Neural progenitor cell (in vitro differentiated cells): Measurements from ENCODE around the gene C16orf87. TPM values are rescaled to one million over a fixed set of nuclear protein-coding genes. Genes with fewer than 3 reads are reported as not detected.

ENCODE experiments used
- DNase-seq: peaks from one replicate; pipeline ENCODE4 v3.0.0-alpha.2; 2016; ENCODE audit warnings: low spot score
- H2AFZ ChIP-seq: fragments of 200-600 bp; sonication (generic); replicated peaks from 2 replicates; pipeline ENCODE4 v1.6.1; 2016; ENCODE audit warnings: antibody characterized with exemption
- H3F3A ChIP-seq: fragments of 200-600 bp; sonication (generic); 2 replicates; pipeline ENCODE4 v1.6.1; 2016; ENCODE audit warnings: antibody characterized with exemption, low read depth
- H3K27ac ChIP-seq: fragments of 200-600 bp; sonication (generic); 2 replicates; pipeline ENCODE4 v1.5.1; 2016; ENCODE audit warnings: mild to moderate bottlenecking
- H3K27me3 ChIP-seq: fragments of 200-600 bp; sonication (generic); 2 replicates; pipeline ENCODE4 v1.6.1; 2016; ENCODE audit warnings: mild to moderate bottlenecking, moderate library complexity
- H3K36me3 ChIP-seq: fragments of 200-600 bp; sonication (generic); 2 replicates; pipeline ENCODE4 v1.5.1; 2016
- H3K4me1 ChIP-seq: fragments of 200-600 bp; sonication (generic); 2 replicates; pipeline ENCODE4 v1.6.1; 2016; ENCODE audit warnings: mixed run types
- H3K4me2 ChIP-seq: fragments of 200-600 bp; sonication (generic); 2 replicates; pipeline ENCODE4 v1.6.1; 2016
- H3K4me3 ChIP-seq: fragments of 200-600 bp; sonication (generic); 2 replicates; pipeline ENCODE4 v1.5.1; 2016
- H3K79me2 ChIP-seq: fragments of 200-600 bp; sonication (generic); 2 replicates; pipeline ENCODE4 v1.6.1; 2016; ENCODE audit warnings: low read depth
- H3K9ac ChIP-seq: fragments of 200-600 bp; sonication (generic); 2 replicates; pipeline ENCODE4 v1.6.1; 2016
- H3K9me3 ChIP-seq: fragments of 200-600 bp; sonication (generic); 2 replicates; pipeline ENCODE4 v1.5.1; 2016; ENCODE audit warnings: low read depth
- H4K20me1 ChIP-seq: fragments of 200-600 bp; sonication (generic); 2 replicates; pipeline ENCODE4 v1.6.1; 2016; ENCODE audit warnings: low read depth
- H3K27ac Mint-ChIP-seq: 3 replicates; pipeline ENCODE4 v1.8.0; 2021; ENCODE audit warnings: mixed read lengths
- H3K27me3 Mint-ChIP-seq: 2 replicates; pipeline ENCODE4 v1.8.0; 2022; ENCODE audit warnings: low read depth, mild to moderate bottlenecking, inconsistent platforms, moderate library complexity, mixed read lengths; ENCODE audit not compliant: insufficient read depth
- H3K36me3 Mint-ChIP-seq: 3 replicates; pipeline ENCODE4 v1.8.0; 2021; ENCODE audit warnings: mixed read lengths
- H3K4me1 Mint-ChIP-seq: 3 replicates; pipeline ENCODE4 v1.8.0; 2021; ENCODE audit warnings: mixed read lengths
- H3K4me3 Mint-ChIP-seq: 3 replicates; pipeline ENCODE4 v1.8.0; 2021; ENCODE audit warnings: mild to moderate bottlenecking, moderate library complexity, mixed read lengths
- H3K9me3 Mint-ChIP-seq: 3 replicates; pipeline ENCODE4 v1.8.0; 2020; ENCODE audit warnings: mixed read lengths
- EZH2 ChIP-seq: fragments of 200-600 bp; sonication (generic); IDR thresholded peaks from 2 replicates; pipeline ENCODE4 v1.6.1; 2017; ENCODE audit warnings: antibody characterized with exemption, mild to moderate bottlenecking, moderate library complexity
- EZH2phosphoT487 ChIP-seq: fragments of 200-600 bp; sonication (generic); IDR thresholded peaks from 2 replicates; pipeline ENCODE4 v1.6.1; 2017; ENCODE audit warnings: antibody characterized with exemption
- total RNA-seq: library from RNA; depleted of rRNA; stranded (reverse); fragments of >200 nt; gene quantifications from 2 replicates; pipeline ENCODE4 v1.2.3, GENCODE V29; 2015; ENCODE audit warnings: low replicate concordance
- TF ChIP-seq, protein P1 (sequence below): fragments of 200-600 bp; sonication (generic); IDR thresholded peaks from 2 replicates; pipeline ENCODE4 v1.5.1; 2017; ENCODE audit warnings: antibody characterized with exemption, mild to moderate bottlenecking

C16orf87 gene
- total RNA-seq, 1 donor from 2014 or later, result 66.7 TPM

DNA sequence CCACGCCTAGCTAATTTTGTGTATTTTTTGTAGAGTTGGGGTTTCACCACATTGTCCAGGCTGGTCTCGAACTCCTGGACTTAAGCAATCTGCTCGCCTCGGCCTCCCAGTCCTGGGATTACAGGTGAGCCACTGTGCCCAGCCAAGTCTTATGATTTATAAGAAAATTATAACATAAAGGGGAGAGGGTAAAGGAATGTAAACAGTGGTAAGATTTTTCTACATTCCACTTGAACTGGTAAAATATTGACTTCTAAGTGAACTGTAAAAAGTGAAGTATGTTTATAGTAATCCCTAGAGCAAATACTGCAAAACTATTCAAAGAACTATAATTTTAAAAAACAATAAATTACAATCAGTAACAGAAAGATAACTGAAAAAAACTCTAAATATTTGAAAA is 33.5 kb downstream of the C16orf87 start:
- Histone ChIP-seq H3K4me2 (no peak overlapping the region), H3K27me3 (no peaks in the 10 kb centered on the region), H3K36me3 (peaks cover 21% of the 10 kb centered on the region), H3K79me2 (no peaks in the 10 kb centered on the region), H3K27ac (no peak overlapping the region), H3K4me3 (no peak overlapping the region), H2AFZ (no peak overlapping the region), H3F3A (no peaks in the 10 kb centered on the region), H3K9ac (no peak overlapping the region), H3K4me1 (no peaks in the 10 kb centered on the region), H3K9me3 (peaks cover 12% of the 10 kb centered on the region), H4K20me1 (peaks cover 3% of the 10 kb centered on the region)
- Mint-ChIP-seq H3K9me3 (peaks cover 28% of the 10 kb centered on the region), H3K4me3 (no peak overlapping the region), H3K36me3 (peaks cover 32% of the 10 kb centered on the region), H3K4me1 (no peaks in the 10 kb centered on the region), H3K27me3 (no peaks in the 10 kb centered on the region), H3K27ac (no peak overlapping the region)
- TF ChIP-seq, protein P1, sequence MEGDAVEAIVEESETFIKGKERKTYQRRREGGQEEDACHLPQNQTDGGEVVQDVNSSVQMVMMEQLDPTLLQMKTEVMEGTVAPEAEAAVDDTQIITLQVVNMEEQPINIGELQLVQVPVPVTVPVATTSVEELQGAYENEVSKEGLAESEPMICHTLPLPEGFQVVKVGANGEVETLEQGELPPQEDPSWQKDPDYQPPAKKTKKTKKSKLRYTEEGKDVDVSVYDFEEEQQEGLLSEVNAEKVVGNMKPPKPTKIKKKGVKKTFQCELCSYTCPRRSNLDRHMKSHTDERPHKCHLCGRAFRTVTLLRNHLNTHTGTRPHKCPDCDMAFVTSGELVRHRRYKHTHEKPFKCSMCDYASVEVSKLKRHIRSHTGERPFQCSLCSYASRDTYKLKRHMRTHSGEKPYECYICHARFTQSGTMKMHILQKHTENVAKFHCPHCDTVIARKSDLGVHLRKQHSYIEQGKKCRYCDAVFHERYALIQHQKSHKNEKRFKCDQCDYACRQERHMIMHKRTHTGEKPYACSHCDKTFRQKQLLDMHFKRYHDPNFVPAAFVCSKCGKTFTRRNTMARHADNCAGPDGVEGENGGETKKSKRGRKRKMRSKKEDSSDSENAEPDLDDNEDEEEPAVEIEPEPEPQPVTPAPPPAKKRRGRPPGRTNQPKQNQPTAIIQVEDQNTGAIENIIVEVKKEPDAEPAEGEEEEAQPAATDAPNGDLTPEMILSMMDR, result no peak
- TF ChIP-seq EZH2phosphoT487, result no peak
- TF ChIP-seq EZH2, result no peak
- DNase-seq, result no peak

DNA sequence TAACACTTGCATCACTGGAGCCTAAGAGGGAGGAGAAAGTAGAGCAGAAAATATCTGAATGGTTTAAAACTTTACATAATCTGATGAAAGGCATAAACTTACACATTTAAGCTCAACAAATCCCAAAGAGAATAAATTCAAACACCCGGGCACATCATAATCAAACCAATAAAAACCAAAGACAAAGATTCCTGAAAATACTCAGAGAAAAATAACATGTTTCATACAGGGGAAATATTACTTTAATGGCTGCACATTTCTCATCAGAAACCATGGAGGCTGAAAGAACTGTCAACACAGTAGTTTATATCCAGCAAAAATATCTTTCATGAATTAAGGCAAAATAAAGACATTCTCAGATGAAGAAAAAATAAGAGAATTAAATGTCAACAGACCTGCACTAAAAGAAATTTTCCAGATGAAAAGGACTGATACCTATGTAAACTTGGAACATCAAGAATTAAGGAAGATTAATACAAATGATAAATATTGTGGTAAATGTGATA is 34.2 kb downstream of the C16orf87 start:
- no peak for DNase-seq
- H3K4me1 Mint-ChIP-seq, result no peaks in the 10 kb centered on the region
- H2AFZ ChIP-seq, result no peak overlapping the region
- no peaks in the 10 kb centered on the region for H3K27me3 Mint-ChIP-seq
- no peak overlapping the region for H3K27ac ChIP-seq
- peaks cover 3% of the 10 kb centered on the region for H4K20me1 ChIP-seq
- H3K4me2 ChIP-seq, result no peak overlapping the region
- no peaks in the 10 kb centered on the region for H3K4me1 ChIP-seq
- TF ChIP-seq, protein P1, result no peak
- TF ChIP-seq EZH2 (no peak), EZH2phosphoT487 (no peak)
- H3K9ac ChIP-seq, result no peak overlapping the region
- H3K36me3 Mint-ChIP-seq, result peaks cover 36% of the 10 kb centered on the region
- H3K79me2 ChIP-seq, result no peaks in the 10 kb centered on the region
- no peaks in the 10 kb centered on the region for H3F3A ChIP-seq
- H3K4me3 Mint-ChIP-seq, result no peak overlapping the region
- H3K9me3 Mint-ChIP-seq, result peaks cover 32% of the 10 kb centered on the region
- no peak overlapping the region for H3K4me3 ChIP-seq
- H3K9me3 ChIP-seq, result peaks cover 12% of the 10 kb centered on the region
- H3K36me3 ChIP-seq, result peaks cover 14% of the 10 kb centered on the region
- no peak overlapping the region for H3K27ac Mint-ChIP-seq
- no peaks in the 10 kb centered on the region for H3K27me3 ChIP-seq

DNA sequence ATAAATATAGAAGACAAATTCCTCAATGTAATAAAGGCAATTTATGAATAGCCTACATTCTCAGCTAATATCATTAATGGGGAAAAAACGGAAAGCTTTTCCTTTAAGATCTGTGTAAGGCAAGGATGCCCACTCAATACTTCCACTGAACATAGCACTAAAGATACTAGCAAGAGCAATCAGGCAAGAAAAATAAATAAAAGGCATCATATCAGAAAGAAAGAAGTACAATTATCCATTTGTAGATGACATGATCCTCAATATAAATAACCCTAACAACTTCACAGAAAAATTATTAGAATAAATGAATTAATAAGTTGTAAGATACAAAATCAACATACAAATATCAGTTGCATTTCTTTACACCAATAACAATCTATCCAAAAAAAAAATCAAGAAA is 37.1 kb downstream of the C16orf87 start:
- Histone ChIP-seq H3K4me2 (no peak overlapping the region), H2AFZ (no peak overlapping the region), H3K4me3 (no peak overlapping the region), H3K9ac (no peak overlapping the region), H3K27me3 (no peaks in the 10 kb centered on the region), H3F3A (peaks cover 19% of the 10 kb centered on the region), H3K9me3 (peaks cover 12% of the 10 kb centered on the region), H3K79me2 (no peaks in the 10 kb centered on the region), H4K20me1 (no peaks in the 10 kb centered on the region), H3K4me1 (no peaks in the 10 kb centered on the region), H3K36me3 (peaks cover 11% of the 10 kb centered on the region), H3K27ac (no peak overlapping the region)
- H3K4me1 Mint-ChIP-seq, result peaks cover 11% of the 10 kb centered on the region
- H3K36me3 Mint-ChIP-seq, result peaks cover 35% of the 10 kb centered on the region
- no peak overlapping the region for H3K27ac Mint-ChIP-seq
- peaks cover 37% of the 10 kb centered on the region for H3K9me3 Mint-ChIP-seq
- no peak overlapping the region for H3K4me3 Mint-ChIP-seq
- H3K27me3 Mint-ChIP-seq, result peaks cover 2% of the 10 kb centered on the region
- TF ChIP-seq EZH2 (no peak), EZH2phosphoT487 (no peak)
- TF ChIP-seq, protein P1, result no peak
- no peak for DNase-seq
